Breast epithelium (tissue), 3 donors: ENCODE results near the gene SRRM4.
A peak's percentile ranks its signal among the peaks of the same experiment; 100 is the strongest.

Experiments
- POLR2A ChIP-seq: fragments of 450-650 bp; IDR thresholded peaks from one replicate; pipeline ENCODE4 v1.6.1; 2016; ENCODE audit warnings: antibody characterized with exemption, mild to moderate bottlenecking, moderate library complexity
- POLR2AphosphoS5 ChIP-seq, 3 donors: sonication (generic); formaldehyde crosslinking; IDR thresholded peaks; one replicate each; pipeline ENCODE4 v1.6.1; 2017; ENCODE audit warnings: antibody characterized with exemption in 3 of 3
- TF ChIP-seq, protein P1 (sequence below), 3 donors: fragments of 450-650 bp; IDR thresholded peaks; one replicate each; pipeline ENCODE4 v1.5.1; 2016 to 2017; ENCODE audit warnings: antibody characterized with exemption in 3 of 3, mild to moderate bottlenecking in 3 of 3, moderate library complexity in 3 of 3

DNA sequence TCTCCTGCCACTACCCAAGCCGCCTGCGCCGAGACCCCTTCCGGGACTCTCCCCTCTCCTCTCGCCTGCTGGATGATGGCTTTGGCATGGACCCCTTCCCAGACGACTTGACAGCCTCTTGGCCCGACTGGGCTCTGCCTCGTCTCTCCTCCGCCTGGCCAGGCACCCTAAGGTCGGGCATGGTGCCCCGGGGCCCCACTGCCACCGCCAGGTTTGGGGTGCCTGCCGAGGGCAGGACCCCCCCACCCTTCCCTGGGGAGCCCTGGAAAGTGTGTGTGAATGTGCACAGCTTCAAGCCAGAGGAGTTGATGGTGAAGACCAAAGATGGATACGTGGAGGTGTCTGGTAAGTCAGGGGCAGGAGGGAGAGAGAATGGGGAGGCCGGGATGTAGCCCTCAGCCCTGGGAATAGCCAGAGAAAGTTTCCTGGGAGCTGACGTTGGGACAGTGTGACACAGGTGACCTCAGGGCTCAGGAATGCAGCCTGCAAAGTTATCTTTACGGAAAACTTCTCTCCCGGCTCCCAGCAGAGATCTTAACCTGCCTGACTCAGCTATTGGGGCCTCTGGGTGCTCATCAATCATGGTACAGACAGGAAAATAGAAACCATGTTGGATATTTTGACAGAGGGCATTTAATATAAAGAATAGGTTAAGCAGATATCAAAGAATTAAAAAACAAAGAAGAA lies 198.1 kb downstream of the SRRM4 start:
- TF ChIP-seq, protein P1, sequence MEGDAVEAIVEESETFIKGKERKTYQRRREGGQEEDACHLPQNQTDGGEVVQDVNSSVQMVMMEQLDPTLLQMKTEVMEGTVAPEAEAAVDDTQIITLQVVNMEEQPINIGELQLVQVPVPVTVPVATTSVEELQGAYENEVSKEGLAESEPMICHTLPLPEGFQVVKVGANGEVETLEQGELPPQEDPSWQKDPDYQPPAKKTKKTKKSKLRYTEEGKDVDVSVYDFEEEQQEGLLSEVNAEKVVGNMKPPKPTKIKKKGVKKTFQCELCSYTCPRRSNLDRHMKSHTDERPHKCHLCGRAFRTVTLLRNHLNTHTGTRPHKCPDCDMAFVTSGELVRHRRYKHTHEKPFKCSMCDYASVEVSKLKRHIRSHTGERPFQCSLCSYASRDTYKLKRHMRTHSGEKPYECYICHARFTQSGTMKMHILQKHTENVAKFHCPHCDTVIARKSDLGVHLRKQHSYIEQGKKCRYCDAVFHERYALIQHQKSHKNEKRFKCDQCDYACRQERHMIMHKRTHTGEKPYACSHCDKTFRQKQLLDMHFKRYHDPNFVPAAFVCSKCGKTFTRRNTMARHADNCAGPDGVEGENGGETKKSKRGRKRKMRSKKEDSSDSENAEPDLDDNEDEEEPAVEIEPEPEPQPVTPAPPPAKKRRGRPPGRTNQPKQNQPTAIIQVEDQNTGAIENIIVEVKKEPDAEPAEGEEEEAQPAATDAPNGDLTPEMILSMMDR (IDR thresholded peaks at IDR 0.05), result no peak
- peak in 1 of 3 donors; percentile 16 for TF ChIP-seq POLR2AphosphoS5 (IDR thresholded peaks at IDR 0.05)
- no peak for TF ChIP-seq POLR2A
